HG03108 (cell line): ENCODE results near the gene MAST2.

Experiments used
- ATAC-seq: cut with Tn5 transposase; IDR thresholded peaks from one replicate; pipeline ENCODE4 v1.9.1; 2021; ENCODE audit warnings: moderate library complexity; ENCODE audit not compliant: unreplicated experiment

MAST2 gene

GRCh38 chr1:46013581-46013980 is 210.2 kb downstream of the MAST2 start:
- no peak for ATAC-seq

GRCh38 chr1:46017876-46018503 is 214.6 kb downstream of the MAST2 start:
- no peak for ATAC-seq

- no peak for ATAC-seq
Observed at GRCh38 chr1:46019348-46019747, 215.9 kb downstream of the MAST2 start.

GRCh38 chr1:46020010-46020409 is 216.6 kb downstream of the MAST2 start:
- no peak for ATAC-seq

GRCh38 chr1:46021046-46021996 is 217.9 kb downstream of the MAST2 start:
- no peak for ATAC-seq

- no peak for ATAC-seq
Observed at GRCh38 chr1:46026531-46026930, 223.1 kb downstream of the MAST2 start.

GRCh38 chr1:46027788-46028573 is 224.6 kb downstream of the MAST2 start:
- ATAC-seq = no peak

GRCh38 chr1:46030074-46030870 is 226.9 kb downstream of the MAST2 start:
- ATAC-seq = no peak

GRCh38 chr1:46030876-46031660 is 227.7 kb downstream of the MAST2 start:
- no peak for ATAC-seq

- ATAC-seq = no peak
Observed at GRCh38 chr1:46034601-46035516, 231.4 kb downstream of the MAST2 start.

GRCh38 chr1:46036894-46037839 is 233.8 kb downstream of the MAST2 start:
- ATAC-seq = peak; percentile 62

- ATAC-seq = no peak
Observed at GRCh38 chr1:46039571-46040052, 236.2 kb downstream of the MAST2 start.

- no peak for ATAC-seq
Observed at GRCh38 chr1:46041551-46041950, 238.1 kb downstream of the MAST2 start.

- ATAC-seq = no peak
Observed at GRCh38 chr1:46041974-46042373, 238.6 kb downstream of the MAST2 start.

GRCh38 chr1:46043458-46044017 is 240.1 kb downstream of the MAST2 start:
- ATAC-seq = peak; percentile 89

- ATAC-seq = no peak
Observed at GRCh38 chr1:46044116-46044515, 240.7 kb downstream of the MAST2 start.

GRCh38 chr1:46053734-46054133 is 250.3 kb downstream of the MAST2 start:
- ATAC-seq = no peak
